MM.1S (cell line): ENCODE data around the gene HS1BP3.

ENCODE experiments used
- DNase-seq: peaks from one replicate; pipeline ENCODE4 v3.0.0-alpha.2; 2015
- H2AFZ ChIP-seq: fragments of 300-600 bp; sonication (generic); 2 replicates; pipeline ENCODE4 v1.6.0; 2016; ENCODE audit warnings: antibody characterized with exemption, low read length
- H3F3A ChIP-seq: fragments of 300-600 bp; sonication (generic); 2 replicates; pipeline ENCODE4 v1.6.1; 2016; ENCODE audit warnings: mild to moderate bottlenecking, antibody characterized with exemption, low read length, moderate library complexity, mixed read lengths; ENCODE audit not compliant: insufficient read depth
- H3K27ac ChIP-seq: fragments of 300-600 bp; sonication (generic); 2 replicates; pipeline ENCODE4 v1.5.1; 2016; ENCODE audit warnings: mild to moderate bottlenecking, low read length
- H3K27me3 ChIP-seq: fragments of 300-600 bp; sonication (generic); replicated peaks from 2 replicates; pipeline ENCODE4 v1.6.0; 2016; ENCODE audit warnings: low read length; ENCODE audit not compliant: insufficient read depth
- H3K36me3 ChIP-seq: fragments of 300-600 bp; sonication (generic); replicated peaks from 2 replicates; pipeline ENCODE4 v1.6.1; 2016; ENCODE audit warnings: mild to moderate bottlenecking, low read length, mixed read lengths; ENCODE audit not compliant: insufficient read depth
- H3K4me1 ChIP-seq: fragments of 300-600 bp; sonication (generic); 2 replicates; pipeline ENCODE4 v1.6.1; 2016; ENCODE audit warnings: low read length, mixed read lengths
- H3K4me2 ChIP-seq: fragments of 300-600 bp; sonication (generic); 2 replicates; pipeline ENCODE4 v1.6.0; 2016; ENCODE audit warnings: low read depth, low read length
- H3K4me3 ChIP-seq: fragments of 300-600 bp; sonication (generic); 2 replicates; pipeline ENCODE4 v1.5.1; 2016; ENCODE audit warnings: low read length, mixed read lengths
- H3K79me2 ChIP-seq: fragments of 300-600 bp; sonication (generic); 2 replicates; pipeline ENCODE4 v1.6.1; 2016; ENCODE audit warnings: mixed run types, low read length, mixed read lengths
- H3K9ac ChIP-seq: fragments of 300-600 bp; sonication (generic); 2 replicates; pipeline ENCODE4 v1.6.1; 2016; ENCODE audit warnings: low read length, mixed read lengths
- H3K9me2 ChIP-seq: fragments of 300-600 bp; sonication (generic); replicated peaks from 2 replicates; pipeline ENCODE4 v1.6.1; 2016; ENCODE audit warnings: mild to moderate bottlenecking, low read length, mixed read lengths; ENCODE audit not compliant: insufficient read depth
- H3K9me3 ChIP-seq: fragments of 300-600 bp; sonication (generic); replicated peaks from 2 replicates; pipeline ENCODE4 v1.6.1; 2016; ENCODE audit warnings: mild to moderate bottlenecking, low read length, mixed read lengths; ENCODE audit not compliant: insufficient read depth
- H4K20me1 ChIP-seq: fragments of 300-600 bp; sonication (generic); 2 replicates; pipeline ENCODE4 v1.6.1; 2016; ENCODE audit warnings: mild to moderate bottlenecking, low read length, moderate library complexity, mixed read lengths; ENCODE audit not compliant: insufficient read depth
- CTCF ChIP-seq: fragments of 300-600 bp; sonication (generic); IDR thresholded peaks from 2 replicates; pipeline ENCODE4 v1.5.1; 2016; ENCODE audit warnings: antibody characterized with exemption, low read length, mixed read lengths
- EZH2 ChIP-seq: fragments of 300-600 bp; sonication (generic); optimal IDR thresholded peaks from 2 replicates; pipeline ENCODE3; 2017; ENCODE audit warnings: low read depth, mild to moderate bottlenecking, antibody characterized with exemption, low read length, mixed read lengths
- EZH2phosphoT487 ChIP-seq: fragments of 300-600 bp; sonication (generic); IDR thresholded peaks from 2 replicates; pipeline ENCODE4 v1.6.1; 2018; ENCODE audit warnings: antibody characterized with exemption, low read length

HS1BP3 gene

GRCh38 chr2:20665243-20666004 lies 14.5 kb upstream of the HS1BP3 start:
- peaks cover 43% of the 10 kb centered on the region for H3K27me3 ChIP-seq

GRCh38 chr2:20664431-20665242 lies 13.7 kb upstream of the HS1BP3 start:
- peaks cover 43% of the 10 kb centered on the region for H3K27me3 ChIP-seq

More at GRCh38 chr2:20665243-20666004, 14.5 kb upstream of the HS1BP3 start:
- H3K36me3 ChIP-seq = no peaks in the 10 kb centered on the region
- no peaks in the 10 kb centered on the region for H3K9me2 ChIP-seq
- TF ChIP-seq EZH2phosphoT487 (peak; percentile 57; the same call in 1 of the 2 replicates), CTCF (no peak), EZH2 (peak; percentile 9)
- H3K4me2 ChIP-seq = peak overlapping the region; percentile 96
- no peak overlapping the region for H3K9ac ChIP-seq
- H3F3A ChIP-seq = no peaks in the 10 kb centered on the region
- peak overlapping the region; percentile 89; the same call in 1 of the 2 replicates for H2AFZ ChIP-seq
- no peaks in the 10 kb centered on the region for H4K20me1 ChIP-seq
- peak overlapping the region; percentile 58 for H3K4me3 ChIP-seq
- no peaks in the 10 kb centered on the region for H3K9me3 ChIP-seq
- no peak overlapping the region for H3K27ac ChIP-seq
- H3K79me2 ChIP-seq = no peaks in the 10 kb centered on the region
- no peak for DNase-seq
- H3K4me1 ChIP-seq = 0 out of 2 replicates have a peak, but pooled peaks cover 4% of the 10 kb centered on the region

GRCh38 chr2:20664071-20664390 lies 13.1 kb upstream of the HS1BP3 start:
- Histone ChIP-seq H3K9me3 (no peaks in the 10 kb centered on the region), H3K4me3 (no peak overlapping the region), H3K36me3 (no peaks in the 10 kb centered on the region), H3K9me2 (no peaks in the 10 kb centered on the region), H3K4me1 (0 out of 2 replicates have a peak, but pooled peaks cover 4% of the 10 kb centered on the region), H3K27me3 (peaks cover 43% of the 10 kb centered on the region), H4K20me1 (no peaks in the 10 kb centered on the region), H3K27ac (no peak overlapping the region), H3K9ac (no peak overlapping the region), H2AFZ (no peak overlapping the region), H3K4me2 (no peak overlapping the region), H3K79me2 (no peaks in the 10 kb centered on the region), H3F3A (no peaks in the 10 kb centered on the region)
- TF ChIP-seq EZH2phosphoT487 (no peak), CTCF (no peak), EZH2 (no peak)
- DNase-seq = no peak

More at GRCh38 chr2:20664431-20665242, 13.7 kb upstream of the HS1BP3 start:
- Histone ChIP-seq H3K9me3 (no peaks in the 10 kb centered on the region), H3K36me3 (no peaks in the 10 kb centered on the region), H3K4me2 (no peak overlapping the region), H3K9ac (no peak overlapping the region), H3K79me2 (no peaks in the 10 kb centered on the region), H3K4me3 (no peak overlapping the region), H3K9me2 (no peaks in the 10 kb centered on the region), H2AFZ (no peak overlapping the region), H4K20me1 (no peaks in the 10 kb centered on the region), H3F3A (no peaks in the 10 kb centered on the region), H3K27ac (no peak overlapping the region), H3K4me1 (0 out of 2 replicates have a peak, but pooled peaks cover 4% of the 10 kb centered on the region)
- DNase-seq = no peak
- no peak for TF ChIP-seq EZH2phosphoT487
- TF ChIP-seq CTCF = no peak
- TF ChIP-seq EZH2 = no peak
